H1 (cell line): Measurements from ENCODE around the gene ARMH3. TPM values are rescaled to one million over a fixed set of nuclear protein-coding genes. Genes with fewer than 3 reads are reported as not detected.

Experiments used
- CEBPB ChIP-seq: IDR thresholded peaks from 2 replicates; pipeline ENCODE4 v1.6.1; 2012; ENCODE audit warnings: low read depth, low read length
- EGR1 ChIP-seq: IDR thresholded peaks from 2 replicates; pipeline ENCODE4 v1.6.1; 2011; ENCODE audit warnings: low read depth, low read length, borderline replicate concordance
- KDM4A ChIP-seq: IDR thresholded peaks from one replicate; pipeline ENCODE4 v1.7.1; 2012; ENCODE audit warnings: low read depth, mild to moderate bottlenecking, moderate library complexity, low read length, inconsistent platforms; ENCODE audit not compliant: severe bottlenecking
- KDM5A ChIP-seq: fragments of 200-600 bp; IDR thresholded peaks from 2 replicates; pipeline ENCODE4 v1.7.1; 2012; ENCODE audit warnings: mild to moderate bottlenecking, low read length, inconsistent platforms, mixed read lengths
- MAFK ChIP-seq: IDR thresholded peaks from 2 replicates; pipeline ENCODE4 v1.6.1; 2012; ENCODE audit warnings: low read depth, mild to moderate bottlenecking, improper control_type of control experiment, low read length
- POLR2AphosphoS5 ChIP-seq: IDR thresholded peaks from 2 replicates; pipeline ENCODE4 v1.6.1; 2011; ENCODE audit warnings: low read depth, low read length
- polyA plus RNA-seq, 7 experiments: library from polyadenylated mRNA; depleted of rRNA in 3 of 7; stranded (reverse) in 5 of 7; unstranded in 2 of 7; fragments of >200 nt in 5 of 7; fragments of 200-250 nt in 2 of 7; gene quantifications; 1 replicate in 5 of 7; 2 replicates in 1 of 7; 4 replicates in 1 of 7; pipeline versions ENCODE4 v1.2.1 to v1.2.3, GENCODE V29; 2011 to 2013; ENCODE audit warnings: missing spikeins in 2 of 7, mixed read lengths in 2 of 7
- total RNA-seq: library from RNA; stranded (reverse); fragmentation: NEBNext Ultra II Directional; extraction: Animal tissue kit (Norgen Biotek cat#: 25700); gene quantifications from 2 replicates; pipeline ENCODE4 v1.2.1, GENCODE V29; 2021

The ARMH3 gene
- total and polyA plus RNA-seq, 2 of the 8 experiments (the other 6 are each of a cell fraction or from before 2014, with no cell fraction given): 11.6 to 18.3 TPM

DNA sequence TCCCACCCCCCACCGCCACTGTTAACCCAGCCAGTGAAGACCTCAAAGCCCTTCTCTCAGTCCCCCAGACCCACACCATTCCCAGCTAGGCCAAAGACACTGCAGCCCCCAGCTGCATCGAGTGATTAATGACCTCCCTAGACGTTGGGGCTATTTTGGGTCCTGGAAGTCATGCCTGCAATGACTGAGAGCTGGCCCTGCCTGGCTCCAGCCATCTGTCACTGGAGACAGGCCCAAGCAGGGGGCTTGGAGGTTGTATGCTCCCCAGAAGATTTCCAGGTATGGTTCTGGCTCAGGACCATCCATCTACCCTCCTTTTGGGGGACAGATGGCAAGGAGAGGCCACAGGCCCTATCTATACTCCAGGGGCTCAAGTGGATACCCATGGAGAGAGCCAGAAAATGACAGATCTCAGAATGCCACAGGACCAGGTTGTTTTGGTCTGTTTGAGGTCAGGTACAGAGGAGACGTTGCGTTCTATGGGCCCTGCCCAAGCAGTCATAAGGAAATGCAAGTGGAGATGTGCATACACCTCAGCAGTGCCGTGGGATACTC is 217.5 kb downstream of the ARMH3 start (continued):
- no peak for TF ChIP-seq CEBPB
- no peak for TF ChIP-seq EGR1
- TF ChIP-seq KDM4A: no peak
- no peak for TF ChIP-seq KDM5A
- no peak for TF ChIP-seq MAFK
- no peak for TF ChIP-seq POLR2AphosphoS5
- TF ChIP-seq, all 59 proteins: peak for 0
